ENCODE data around the gene SIAH1.
A peak's percentile ranks its signal among the peaks of the same experiment; 100 is the strongest.

DNA sequence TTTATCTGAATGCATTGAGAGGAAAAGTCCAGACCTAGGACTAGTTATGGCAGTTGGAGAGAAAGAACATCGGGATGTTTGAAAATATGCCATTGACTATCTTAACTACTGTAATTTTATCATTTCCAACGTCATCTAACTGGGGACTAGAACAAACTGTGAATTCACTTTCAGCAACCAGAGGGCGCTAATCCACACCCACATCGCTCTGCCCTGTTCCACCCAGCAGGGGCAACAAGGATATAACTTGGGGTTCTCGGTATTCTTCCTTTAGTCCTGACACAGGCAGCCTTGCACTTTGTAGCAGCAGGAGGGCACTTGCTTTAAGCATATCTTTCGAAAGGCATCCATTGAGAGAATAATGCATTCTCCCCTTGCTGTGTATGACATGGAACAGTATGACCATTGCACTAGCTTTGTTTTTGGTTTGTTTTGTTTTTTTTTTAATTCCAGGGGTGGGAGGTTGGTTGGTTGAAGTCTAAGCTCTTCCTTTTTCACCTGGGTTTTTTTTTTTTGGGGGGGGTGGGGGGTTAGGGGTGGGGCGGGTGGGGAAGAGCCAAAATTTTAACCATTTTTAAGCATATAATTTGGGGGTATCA, 31.5 kb downstream of the SIAH1 start:
- TF ChIP-seq CTCF (IDR thresholded peaks at IDR 0.05) (peak; percentile 76), CREB1 (CRISPR knock-in tag; IDR thresholded peaks at IDR 0.05) (no peak), JUN (CRISPR knock-in tag; IDR thresholded peaks at IDR 0.05) (no peak), ZBTB21 (CRISPR knock-in tag; IDR thresholded peaks at IDR 0.05; ENCODE audit: borderline replicate concordance) (no peak), SP1 (CRISPR knock-in tag; conservative IDR thresholded peaks at IDR 0.05) (no peak)
- TF ChIP-seq, protein P1, sequence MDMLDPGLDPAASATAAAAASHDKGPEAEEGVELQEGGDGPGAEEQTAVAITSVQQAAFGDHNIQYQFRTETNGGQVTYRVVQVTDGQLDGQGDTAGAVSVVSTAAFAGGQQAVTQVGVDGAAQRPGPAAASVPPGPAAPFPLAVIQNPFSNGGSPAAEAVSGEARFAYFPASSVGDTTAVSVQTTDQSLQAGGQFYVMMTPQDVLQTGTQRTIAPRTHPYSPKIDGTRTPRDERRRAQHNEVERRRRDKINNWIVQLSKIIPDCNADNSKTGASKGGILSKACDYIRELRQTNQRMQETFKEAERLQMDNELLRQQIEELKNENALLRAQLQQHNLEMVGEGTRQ (CRISPR knock-in tag; IDR thresholded peaks at IDR 0.05), result no peak

Data from WTC11 (cell line).